Mammary epithelial cell (primary cell): ENCODE data around the gene CAAP1.

Experiments
- EZH2 ChIP-seq: IDR thresholded peaks from 2 replicates; pipeline ENCODE4 v1.6.1; 2012; ENCODE audit warnings: low read length, inconsistent platforms, borderline replicate concordance
- TF ChIP-seq, protein P1 (sequence below), 2 donors: IDR thresholded peaks in 1 of 2; conservative IDR thresholded peaks in 1 of 2; 2 replicates each; pipeline ENCODE4 v1.5.1; 2011 to 2012; ENCODE audit warnings: inconsistent platforms in 2 of 2, low read length in 2 of 2, mild to moderate bottlenecking in 2 of 2, control low read depth in 1 of 2, low read depth in 1 of 2; ENCODE audit not compliant: insufficient read depth in 1 of 2; ENCODE audit errors: extremely low read depth in 1 of 2

DNA sequence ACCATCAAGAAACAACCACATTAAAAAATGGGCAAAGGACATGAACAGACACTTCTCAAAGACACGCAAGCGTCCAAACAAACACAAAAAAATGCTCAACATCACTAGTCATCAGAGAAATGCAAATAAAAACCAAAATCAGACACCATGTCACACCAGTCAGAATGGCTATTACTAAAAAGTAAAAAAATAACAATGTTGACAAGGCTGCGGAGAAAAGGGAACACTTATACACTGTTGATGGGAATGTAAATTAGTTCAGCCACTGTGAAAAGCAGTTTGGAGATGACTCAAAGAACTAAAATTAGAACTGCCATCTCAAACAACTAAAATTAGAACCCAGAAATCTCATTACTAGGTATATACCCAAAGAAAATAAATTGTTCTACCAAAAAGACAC is 80.4 kb downstream of the CAAP1 start:
- TF ChIP-seq EZH2, result no peak
- TF ChIP-seq, protein P1, sequence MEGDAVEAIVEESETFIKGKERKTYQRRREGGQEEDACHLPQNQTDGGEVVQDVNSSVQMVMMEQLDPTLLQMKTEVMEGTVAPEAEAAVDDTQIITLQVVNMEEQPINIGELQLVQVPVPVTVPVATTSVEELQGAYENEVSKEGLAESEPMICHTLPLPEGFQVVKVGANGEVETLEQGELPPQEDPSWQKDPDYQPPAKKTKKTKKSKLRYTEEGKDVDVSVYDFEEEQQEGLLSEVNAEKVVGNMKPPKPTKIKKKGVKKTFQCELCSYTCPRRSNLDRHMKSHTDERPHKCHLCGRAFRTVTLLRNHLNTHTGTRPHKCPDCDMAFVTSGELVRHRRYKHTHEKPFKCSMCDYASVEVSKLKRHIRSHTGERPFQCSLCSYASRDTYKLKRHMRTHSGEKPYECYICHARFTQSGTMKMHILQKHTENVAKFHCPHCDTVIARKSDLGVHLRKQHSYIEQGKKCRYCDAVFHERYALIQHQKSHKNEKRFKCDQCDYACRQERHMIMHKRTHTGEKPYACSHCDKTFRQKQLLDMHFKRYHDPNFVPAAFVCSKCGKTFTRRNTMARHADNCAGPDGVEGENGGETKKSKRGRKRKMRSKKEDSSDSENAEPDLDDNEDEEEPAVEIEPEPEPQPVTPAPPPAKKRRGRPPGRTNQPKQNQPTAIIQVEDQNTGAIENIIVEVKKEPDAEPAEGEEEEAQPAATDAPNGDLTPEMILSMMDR (conservative IDR thresholded peaks at IDR 0.05 in 1 of 2, IDR thresholded peaks at IDR 0.05 in 1 of 2; ENCODE audit: extremely low read depth in 1 of 2, insufficient read depth in 1 of 2, low read depth in 1 of 2, low read length in 2 of 2), result no peak
